IMR-90 (cell line): Measurements from ENCODE around the gene VPS52. TPM values are rescaled to one million over a fixed set of nuclear protein-coding genes. Genes with fewer than 3 reads are reported as not detected.

Experiments
- ATAC-seq: fragments of 200-7000 bp; cut with Tn5 transposase; 2 replicates; pipeline ENCODE4 v1.9.1; 2020; ENCODE audit warnings: low read depth, mild to moderate bottlenecking, moderate library complexity
- BruUV-seq: library from RNA; stranded (reverse); fragments of 400-500 nt; replicated peaks from 2 replicates; lab custom pipeline; 2021; lab: Mats Ljungman, UMichigan
- CTCF ChIA-PET: fragments of 300-600 bp; formaldehyde crosslinking; extraction: SDS; loops from one replicate; lab custom pipeline; 2021; ENCODE audit warnings: antibody characterized with exemption; lab: Yijun Ruan, JAX
- POLR2A ChIA-PET: fragments of 300-600 bp; sonication (Branson Sonifier 250); formaldehyde crosslinking; loops from one replicate; lab custom pipeline; 2022; ENCODE audit warnings: antibody characterized with exemption; ENCODE audit not compliant: unreplicated experiment; lab: Charles Lee
- DNase-seq: peaks from one replicate; pipeline ENCODE4 v3.0.0; 2013
- H2AFZ ChIP-seq: replicated peaks from 2 replicates; pipeline ENCODE3; 2013; ENCODE audit warnings: low read length, mild to moderate bottlenecking; ENCODE audit not compliant: poor library complexity
- H2AK5ac ChIP-seq: 2 replicates; pipeline ENCODE4 v1.6.1; 2013; ENCODE audit warnings: low read depth, low read length, inconsistent platforms
- H2AK9ac ChIP-seq: replicated peaks from 2 replicates; pipeline ENCODE3; 2013; ENCODE audit warnings: mild to moderate bottlenecking, low read depth, low read length, moderate library complexity; ENCODE audit not compliant: poor library complexity
- H2BK120ac ChIP-seq: 2 replicates; pipeline ENCODE4 v1.6.1; 2013; ENCODE audit warnings: low read depth, low read length, inconsistent platforms
- H2BK15ac ChIP-seq: 3 replicates; pipeline ENCODE4 v1.6.1; 2013; ENCODE audit warnings: low read depth, low read length, inconsistent platforms
- H2BK20ac ChIP-seq: 2 replicates; pipeline ENCODE4 v1.6.1; 2013; ENCODE audit warnings: low read depth, mild to moderate bottlenecking, inconsistent platforms, low read length, moderate library complexity
- H2BK5ac ChIP-seq: 2 replicates; pipeline ENCODE4 v1.6.1; 2013; ENCODE audit warnings: mild to moderate bottlenecking, low read depth, low read length, inconsistent platforms; ENCODE audit not compliant: poor library complexity, severe bottlenecking
- H3K14ac ChIP-seq: replicated peaks from 2 replicates; pipeline ENCODE4 v1.6.1; 2013; ENCODE audit warnings: low read depth, low read length, inconsistent platforms
- H3K18ac ChIP-seq: 2 replicates; pipeline ENCODE4 v1.6.1; 2013; ENCODE audit warnings: low read depth, low read length, control low read depth
- H3K23ac ChIP-seq: 2 replicates; pipeline ENCODE4 v1.6.1; 2013; ENCODE audit warnings: low read depth, low read length, inconsistent platforms
- H3K27ac ChIP-seq: 2 replicates; pipeline ENCODE4 v1.5.1; 2013; ENCODE audit warnings: mild to moderate bottlenecking, control low read depth, low read length; ENCODE audit not compliant: insufficient read depth
- H3K27me3 ChIP-seq: 2 replicates; pipeline ENCODE4 v1.6.1; 2013; ENCODE audit warnings: low read length; ENCODE audit not compliant: control insufficient read depth, insufficient read depth
- H3K36me3 ChIP-seq: 2 replicates; pipeline ENCODE4 v1.6.1; 2013; ENCODE audit warnings: low read length, mixed read lengths; ENCODE audit not compliant: control insufficient read depth, insufficient read depth
- H3K4ac ChIP-seq: 2 replicates; pipeline ENCODE4 v1.6.1; 2013; ENCODE audit warnings: low read depth, low read length, inconsistent platforms
- H3K4me1 ChIP-seq: 2 replicates; pipeline ENCODE4 v1.6.1; 2013; ENCODE audit warnings: low read length, mixed read lengths; ENCODE audit not compliant: control insufficient read depth, insufficient read depth
- H3K4me2 ChIP-seq: 2 replicates; pipeline ENCODE4 v1.6.1; 2013; ENCODE audit warnings: low read depth, mild to moderate bottlenecking, control low read depth, low read length, moderate library complexity
- H3K4me3 ChIP-seq: 2 replicates; pipeline ENCODE4 v1.5.1; 2013; ENCODE audit warnings: low read depth, mild to moderate bottlenecking, control low read depth, low read length, moderate library complexity; ENCODE audit not compliant: insufficient read depth
- H3K56ac ChIP-seq: 2 replicates; pipeline ENCODE4 v1.6.1; 2013; ENCODE audit warnings: low read length, inconsistent platforms; ENCODE audit not compliant: insufficient read depth; ENCODE audit errors: extremely low read depth
- H3K79me1 ChIP-seq, 2 experiments: 2 replicates each; pipeline ENCODE4 v1.6.1; 2013; ENCODE audit warnings: low read length in 2 of 2, inconsistent platforms in 1 of 2, low read depth in 1 of 2
- H3K9ac ChIP-seq: 2 replicates; pipeline ENCODE4 v1.6.1; 2013; ENCODE audit warnings: low read depth, low read length, control low read depth
- H3K9me1 ChIP-seq: 2 replicates; pipeline ENCODE4 v1.6.1; 2013; ENCODE audit warnings: low read length, inconsistent platforms; ENCODE audit not compliant: insufficient read depth
- H3K9me3 ChIP-seq: 2 replicates; pipeline ENCODE4 v1.6.1; 2013; ENCODE audit warnings: low read length; ENCODE audit not compliant: control insufficient read depth, insufficient read depth
- H4K20me1 ChIP-seq: 2 replicates; pipeline ENCODE4 v1.6.1; 2013; ENCODE audit warnings: low read length, inconsistent platforms; ENCODE audit not compliant: insufficient read depth
- H4K5ac ChIP-seq: 2 replicates; pipeline ENCODE4 v1.6.1; 2013; ENCODE audit warnings: mild to moderate bottlenecking, low read depth, low read length, control low read depth
- H4K8ac ChIP-seq, 2 experiments: 2 replicates each; pipeline ENCODE4 v1.6.1; 2013; ENCODE audit warnings: low read depth in 2 of 2, low read length in 2 of 2, control low read depth in 1 of 2, inconsistent platforms in 1 of 2
- H4K91ac ChIP-seq: 2 replicates; pipeline ENCODE4 v1.6.1; 2013; ENCODE audit warnings: low read depth, low read length, inconsistent platforms; ENCODE audit not compliant: insufficient read depth
- BHLHE40 ChIP-seq: fragments of 150-350 bp; IDR thresholded peaks from 2 replicates; pipeline ENCODE4 v1.6.1; 2016; ENCODE audit warnings: mild to moderate bottlenecking, low read depth, low read length
- CEBPB ChIP-seq: IDR thresholded peaks from 2 replicates; pipeline ENCODE4 v1.6.1; 2012; ENCODE audit warnings: low read depth, low read length, improper control_type of control experiment
- CHD1 ChIP-seq: IDR thresholded peaks from 2 replicates; pipeline ENCODE4 v1.6.1; 2012; ENCODE audit warnings: low read depth, low read length, improper control_type of control experiment
- MXI1 ChIP-seq: IDR thresholded peaks from 2 replicates; pipeline ENCODE4 v1.6.1; 2012; ENCODE audit warnings: low read depth, mild to moderate bottlenecking, low read length, moderate library complexity, borderline replicate concordance
- POLR2A ChIP-seq: IDR thresholded peaks from 2 replicates; pipeline ENCODE4 v1.6.1; 2012; ENCODE audit warnings: mild to moderate bottlenecking, low read depth, low read length
- RAD21 ChIP-seq: IDR thresholded peaks from 2 replicates; pipeline ENCODE4 v1.6.1; 2012; ENCODE audit warnings: low read length, improper control_type of control experiment
- RCOR1 ChIP-seq: IDR thresholded peaks from 2 replicates; pipeline ENCODE4 v1.6.1; 2012; ENCODE audit warnings: mild to moderate bottlenecking, low read length, improper control_type of control experiment; ENCODE audit not compliant: insufficient replicate concordance
- RFX5 ChIP-seq: IDR thresholded peaks from 2 replicates; pipeline ENCODE4 v1.8.0; 2012; ENCODE audit warnings: low read depth, mild to moderate bottlenecking, low read length, moderate library complexity
- SMC3 ChIP-seq: fragments of 150-350 bp; IDR thresholded peaks from 2 replicates; pipeline ENCODE4 v1.6.1; 2016; ENCODE audit warnings: low read depth, mild to moderate bottlenecking, antibody characterized with exemption, low read length, moderate library complexity
- USF2 ChIP-seq: fragments of 150-350 bp; IDR thresholded peaks from 2 replicates; pipeline ENCODE4 v1.6.1; 2017; ENCODE audit warnings: mild to moderate bottlenecking, antibody characterized with exemption, low read length, low read depth
- WGBS, 2 experiments: methylation state at CpG; one replicate each; pipeline versions ENCODE4 v1.1.5 to v1.1.7; 2013; ENCODE audit warnings: missing lambda C conversion rate in 2 of 2; ENCODE audit not compliant: insufficient read length in 1 of 2; ENCODE audit errors: extremely low coverage in 2 of 2; 5-methylcytosine and 5-hydroxymethylcytosine counted together
- dilution Hi-C: fragments of 300-500 bp; cut with HindIII; formaldehyde crosslinking; loops from one replicate; pipeline ENCODE4 v1.14.3; 2018; ENCODE audit warnings: low sequenced_read_pairs; ENCODE audit not compliant: unreplicated experiment
- in situ Hi-C: fragments of 300-500 bp; cut with MboI; formaldehyde crosslinking; loops from 3 replicates; pipeline ENCODE4 v1.14.3; 2019; ENCODE audit warnings: low sequenced_read_pairs, inconsistent platforms, mixed read lengths
- intact Hi-C: fragments of 100-400 bp; cut with micrococcal nuclease; formaldehyde crosslinking; loops from 2 replicates; pipeline ENCODE4 v1.10.0; 2022
- polyA plus RNA-seq, 3 experiments: library from polyadenylated mRNA; depleted of rRNA; stranded (reverse); fragments of >200 nt; gene quantifications; 2 replicates each; pipeline ENCODE4 v1.2.3, GENCODE V29; 2012; ENCODE audit warnings: low replicate concordance in 1 of 3
- total RNA-seq: library from RNA; depleted of rRNA; stranded (reverse); fragments of >200 nt; gene quantifications from 2 replicates; pipeline ENCODE4 v1.2.3, GENCODE V29; 2012

The VPS52 gene
- total and polyA plus RNA-seq, 2 of the 4 experiments (the other 2 are of a cell fraction) = 29.8 to 54.6 TPM

GRCh38 chr6:33288921-33289783 is 17.5 kb upstream of the VPS52 start, which contains the start of the genes PFDN6 and WDR46:
Gene PFDN6, plus strand, starts transcription at chr6:33289601. Its CDS starts 256 bp downstream, at chr6:33289857.
Gene WDR46, minus strand, starts transcription at chr6:33289239. Its CDS starts 69 bp downstream, at chr6:33289170.
- DNase-seq (peak; percentile 88), ATAC-seq (peak; percentile 97)
- Histone ChIP-seq H3K56ac (peak within 1 kb of the TSS; percentile 82), H3K4me1 (peaks cover 7% of the 10 kb centered on the region), H3K36me3 (peaks cover 42% of the 10 kb centered on the region), H2AK5ac (peak within 1 kb of the TSS; percentile 94), H3K4me3 (peak within 1 kb of the TSS; percentile 84), H3K79me1 (peaks cover 27 to 53% of the 10 kb centered on the region in 2 experiments), H2BK5ac (peak within 1 kb of the TSS; percentile 89), H3K27ac (peak within 1 kb of the TSS; percentile 84), H3K4me2 (peak within 1 kb of the TSS; percentile 97), H3K9me1 (peaks cover 3% of the 10 kb centered on the region; the same call in 1 of the 2 replicates), H3K23ac (peak within 1 kb of the TSS; percentile 86; the same call in 1 of the 2 replicates), H3K9ac (peak within 1 kb of the TSS; percentile 93), H2AFZ (peak within 1 kb of the TSS; percentile 94), H2AK9ac (peak within 1 kb of the TSS; percentile 99), H2BK120ac (peak within 1 kb of the TSS; percentile 87; the same call in 1 of the 2 replicates), H3K14ac (peak within 1 kb of the TSS; percentile 77), H4K20me1 (no peaks in the 10 kb centered on the region), H3K4ac (peak within 1 kb of the TSS; percentile 88), H3K9me3 (no peaks in the 10 kb centered on the region), H4K8ac (peak within 1 kb of the TSS; percentile 53 to 94), H2BK20ac (peak within 1 kb of the TSS; percentile 80; the same call in 1 of the 2 replicates), H4K91ac (peak within 1 kb of the TSS; percentile 62), H3K18ac (peak within 1 kb of the TSS; percentile 68), H2BK15ac (peak within 1 kb of the TSS; percentile 43; the same call in 1 of the 3 replicates), H4K5ac (peak within 1 kb of the TSS; percentile 73), H3K27me3 (no peaks in the 10 kb centered on the region)
- intact Hi-C loops (no loop called here), dilution Hi-C loops (no loop called here), in situ Hi-C loops (no loop called here)
- 0% methylated on average over 22 of the region's 43 CpGs; no CpG with 5 or more reads in 1 of the 2 experiments for WGBS, 2 experiments
- TF ChIP-seq USF2 (peak; percentile 21; the same call in 1 of the 2 replicates), MXI1 (peak; percentile 99), CHD1 (no peak), SMC3 (no peak), RFX5 (no peak), RAD21 (no peak), BHLHE40 (peak; percentile 70; the same call in 1 of the 2 replicates), POLR2A (0 out of 2 replicates have a peak, but pooled peaks have one; percentile 15), CEBPB (peak; percentile 63; the same call in 1 of the 2 replicates), RCOR1 (no peak)
- no TSS peak for BruUV-seq
- ChIA-PET CTCF (interaction anchor here (0.8 to 1.5 kb wide), 2 partner anchors 10 kb away, joined by 3 to 5 read pairs; partner anchors contain the start of gene RGL2), POLR2A (interaction anchor here (0.5 to 1.3 kb wide), 4 partner anchors 9 to 850 kb away, joined by 3 to 10 read pairs (median 4); partner anchors contain the start of gene ZBTB22)
